ENCODE results near the gene ZNF616. TPM values are rescaled to one million over a fixed set of nuclear protein-coding genes. Genes with fewer than 3 reads are reported as not detected.

Gene ZNF616
- total RNA-seq, 1 experiment from 2014 or later, result 4.8 TPM

DNA sequence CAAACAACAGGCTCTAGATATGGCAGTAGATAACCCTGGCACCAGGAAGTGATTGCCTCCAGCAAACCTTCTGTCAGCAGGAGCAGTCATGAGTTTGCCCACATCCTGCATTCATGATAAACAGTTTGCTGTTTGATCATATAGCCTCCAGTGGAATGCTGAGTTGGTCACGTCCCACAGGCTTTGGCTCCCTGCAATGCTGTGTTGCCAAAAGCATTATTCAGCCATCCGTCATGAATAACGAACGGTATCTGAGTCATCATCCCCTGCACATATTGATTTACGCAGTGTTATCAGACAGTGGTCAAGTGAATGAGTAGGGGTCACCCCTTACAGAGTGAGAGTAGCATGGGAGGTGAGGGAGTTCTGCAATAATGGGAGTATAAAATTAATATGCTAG, 69.2 kb downstream of the ZNF616 start:
- no peak for DNase-seq
- no peak overlapping the region for H3K4me3 ChIP-seq (ENCODE audit: insufficient read depth, low read depth, low read length)
- peaks cover 19% of the 10 kb centered on the region for H3K36me3 ChIP-seq (replicated peaks; ENCODE audit: control insufficient read depth, insufficient read depth, low read length)
- no peaks in the 10 kb centered on the region for H3K27me3 ChIP-seq (ENCODE audit: control insufficient read depth, insufficient read depth, low read length)

DNA sequence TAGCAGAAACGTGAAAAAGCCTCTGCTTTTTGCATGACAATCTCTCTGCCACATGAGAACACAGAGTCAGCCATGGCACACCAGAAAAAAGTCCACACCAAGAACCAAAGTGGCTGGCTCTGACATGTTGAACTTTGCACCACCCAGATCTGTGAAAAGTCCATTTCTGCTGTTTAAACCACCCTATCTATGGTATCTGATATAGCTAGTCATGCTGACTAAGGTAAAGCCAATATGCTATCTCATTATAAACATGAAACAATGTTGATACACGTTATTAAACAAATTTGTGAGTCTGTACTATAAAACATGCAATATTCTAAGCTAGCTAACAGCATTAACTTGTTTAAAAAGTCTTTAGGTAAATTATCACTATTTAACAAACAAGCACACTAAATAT, 70.1 kb downstream of the ZNF616 start:
- Histone ChIP-seq H3K27me3 (ENCODE audit: control insufficient read depth, insufficient read depth, low read length) (no peaks in the 10 kb centered on the region), H3K4me3 (ENCODE audit: insufficient read depth, low read depth, low read length) (no peak overlapping the region), H3K36me3 (replicated peaks; ENCODE audit: control insufficient read depth, insufficient read depth, low read length) (peaks cover 14% of the 10 kb centered on the region)
- no peak for DNase-seq

DNA sequence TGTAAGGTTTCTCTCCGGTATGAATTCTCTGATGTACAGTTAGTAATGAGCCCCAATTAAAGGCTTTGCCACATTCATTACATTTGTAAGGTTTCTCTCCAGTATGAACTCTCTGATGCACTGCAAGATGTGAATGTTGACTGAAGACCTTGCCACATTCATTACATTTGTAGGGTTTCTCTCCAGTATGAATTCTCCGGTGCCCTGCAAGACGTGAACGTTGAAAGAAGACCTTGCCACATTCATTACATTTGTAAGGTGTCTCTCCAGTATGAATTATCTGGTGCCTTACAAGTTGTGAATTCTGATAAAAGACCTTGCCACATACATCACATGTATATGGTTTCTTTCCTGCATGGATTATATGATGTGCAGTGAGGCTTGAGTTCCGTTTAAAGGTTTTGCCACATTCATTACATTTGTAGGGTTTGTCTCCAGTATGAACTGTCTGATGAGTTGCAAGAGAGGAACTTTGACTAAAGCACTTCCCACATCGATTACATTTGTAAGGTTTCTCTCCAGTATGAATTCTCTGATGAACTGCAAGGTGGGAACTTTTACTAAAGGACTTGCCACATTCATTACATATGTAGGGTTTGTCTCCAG, 73.4 kb downstream of the ZNF616 start:
- Histone ChIP-seq H3K4me3 (ENCODE audit: insufficient read depth, low read depth, low read length) (no peak overlapping the region), H3K36me3 (replicated peaks; ENCODE audit: control insufficient read depth, insufficient read depth, low read length) (peaks cover 14% of the 10 kb centered on the region)

DNA sequence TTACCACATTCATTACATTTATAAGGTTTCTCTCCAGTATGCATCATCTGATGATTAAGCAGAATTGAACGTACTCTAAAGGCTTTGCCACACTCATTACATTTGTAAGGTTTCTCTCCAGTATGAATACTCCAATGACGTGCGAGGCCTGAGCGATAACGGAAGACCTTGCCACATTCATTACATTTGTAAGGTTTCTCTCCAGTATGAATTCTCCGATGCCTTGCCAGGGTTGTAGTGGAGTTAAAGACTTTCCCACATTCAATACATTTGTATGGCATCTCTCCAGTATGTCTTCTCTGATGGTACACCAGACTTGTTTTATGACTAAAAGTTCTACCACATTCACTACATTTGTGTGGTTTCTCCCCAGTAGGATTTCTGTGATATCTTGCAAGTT, 74.3 kb downstream of the ZNF616 start:
- DNase-seq, result no peak
- Histone ChIP-seq H3K36me3 (replicated peaks; ENCODE audit: control insufficient read depth, insufficient read depth, low read length) (peaks cover 14% of the 10 kb centered on the region), H3K27me3 (ENCODE audit: control insufficient read depth, insufficient read depth, low read length) (no peaks in the 10 kb centered on the region), H3K4me3 (ENCODE audit: insufficient read depth, low read depth, low read length) (no peak overlapping the region)

More for the DNA sequence above, 73.4 kb downstream of the ZNF616 start:
- no peaks in the 10 kb centered on the region for H3K27me3 ChIP-seq (ENCODE audit: control insufficient read depth, insufficient read depth, low read length)
- DNase-seq, result no peak

Other genes starting within 250 kb of the ZNF616 start
- 8.3 and 17.0 TPM in 2 replicates for gene ZNF649, start 234.9 kb downstream of the ZNF616 start, total RNA-seq (2014; rRNA removed; shearing (Covaris generic))
- gene ZNF613, start 212.5 kb downstream of the ZNF616 start, total RNA-seq (2014; rRNA removed; shearing (Covaris generic)), result 7.9 and 8.6 TPM in 2 replicates
- 0.15 and 0.28 TPM in 2 replicates for gene ZNF350, start 153.1 kb downstream of the ZNF616 start, total RNA-seq (2014; rRNA removed; shearing (Covaris generic))
- gene ZNF615, start 131.7 kb downstream of the ZNF616 start, total RNA-seq (2014; rRNA removed; shearing (Covaris generic)), result 0.80 and 1.4 TPM in 2 replicates
- 7.3 and 13.5 TPM in 2 replicates for gene ZNF614, start 111.6 kb downstream of the ZNF616 start, total RNA-seq (2014; rRNA removed; shearing (Covaris generic))
- 2.3 and 2.9 TPM in 2 replicates for gene ZNF432, start 91.1 kb downstream of the ZNF616 start, total RNA-seq (2014; rRNA removed; shearing (Covaris generic))
- gene ZNF841, start 44.2 kb downstream of the ZNF616 start, total RNA-seq (2014; rRNA removed; shearing (Covaris generic)), result 4.0 and 4.1 TPM in 2 replicates
- gene ZNF836, start 31.7 kb upstream of the ZNF616 start, total RNA-seq (2014; rRNA removed; shearing (Covaris generic)), result 4.7 and 7.5 TPM in 2 replicates
- 439 and 477 TPM in 2 replicates for gene PPP2R1A, start 50.1 kb upstream of the ZNF616 start, total RNA-seq (2014; rRNA removed; shearing (Covaris generic))
- gene ZNF766, start 129.6 kb upstream of the ZNF616 start, total RNA-seq (2014; rRNA removed; shearing (Covaris generic)), result 17.0 and 33.1 TPM in 2 replicates
- gene ZNF480, start 157.2 kb upstream of the ZNF616 start, total RNA-seq (2014; rRNA removed; shearing (Covaris generic)), result 10.8 and 17.2 TPM in 2 replicates
- 6.6 and 8.6 TPM in 2 replicates for gene ZNF610, start 196.3 kb upstream of the ZNF616 start, total RNA-seq (2014; rRNA removed; shearing (Covaris generic))
- 0.66 and 4.0 TPM in 2 replicates for gene ZNF880, start 230.0 kb upstream of the ZNF616 start, total RNA-seq (2014; rRNA removed; shearing (Covaris generic))

Data from H7 (cell line).